Measurements from ENCODE around the gene ATXN2.
A peak's percentile ranks its signal among the peaks of the same experiment; 100 is the strongest.
"Not testable (repeated sequence)": the region's sequence is repeated elsewhere in the genome, so short reads cannot be mapped to it uniquely, and the experiment has no call there.

The ATXN2 gene

DNA sequence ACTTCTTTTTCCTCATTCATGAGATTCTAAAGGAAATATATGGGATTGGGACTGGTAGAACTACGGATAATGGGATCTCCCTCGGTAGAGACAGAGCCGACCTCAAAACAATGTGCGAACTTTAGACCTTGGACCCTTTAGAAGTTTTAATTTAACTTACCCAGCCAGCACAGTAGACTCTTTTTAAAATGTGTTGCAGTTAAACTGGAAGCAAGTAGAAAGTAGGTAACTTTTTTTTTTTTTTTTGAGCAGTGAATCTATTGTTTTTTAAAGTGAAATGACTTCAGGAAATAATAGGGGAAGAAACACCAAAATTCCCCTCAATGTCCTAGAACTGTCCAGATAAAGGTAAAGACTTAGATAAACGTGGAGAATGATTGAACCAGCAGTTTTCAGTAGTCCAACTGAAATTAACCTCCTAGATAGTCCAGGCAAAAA lies 1.1 kb upstream of the ATXN2 start:
- DNase-seq = no peak

DNA sequence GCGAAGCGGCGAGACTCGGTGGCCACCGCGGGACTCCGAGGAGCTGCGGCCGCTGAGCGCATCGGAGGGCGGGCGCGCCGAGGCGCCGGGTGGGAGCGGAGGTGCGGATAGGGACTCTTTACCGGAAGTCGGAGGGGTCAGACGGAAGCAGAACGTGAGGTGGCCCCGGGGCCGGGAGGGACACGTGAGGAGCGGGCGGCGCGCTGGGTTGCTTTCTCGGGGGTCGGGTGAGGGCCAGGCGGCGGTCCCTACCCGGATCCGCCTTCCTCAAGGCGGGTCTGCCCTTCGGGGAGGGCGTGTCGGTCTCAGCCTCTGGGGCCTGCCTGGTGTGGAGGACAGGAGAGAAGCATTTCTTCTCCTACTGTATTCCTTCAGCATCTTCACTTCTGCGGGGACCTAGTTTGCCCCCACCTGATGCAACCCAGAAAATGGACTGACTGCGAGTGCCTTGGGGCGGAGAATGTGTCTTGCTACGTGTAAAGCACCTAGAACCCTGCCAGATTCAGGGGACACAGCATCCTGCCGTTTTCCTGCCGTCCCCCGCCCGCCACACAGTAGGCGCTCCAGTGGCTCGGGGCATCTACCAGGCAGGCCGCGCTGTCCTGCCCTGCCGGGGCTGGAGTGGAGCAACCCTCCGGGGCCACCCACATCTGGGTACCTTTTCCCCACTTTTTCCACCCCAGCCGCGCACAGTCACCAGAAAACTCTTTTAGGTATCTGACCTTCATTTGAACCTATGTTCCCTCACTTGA lies 514 bp upstream of the ATXN2 start:
- DNase-seq = peak; percentile 95

DNA sequence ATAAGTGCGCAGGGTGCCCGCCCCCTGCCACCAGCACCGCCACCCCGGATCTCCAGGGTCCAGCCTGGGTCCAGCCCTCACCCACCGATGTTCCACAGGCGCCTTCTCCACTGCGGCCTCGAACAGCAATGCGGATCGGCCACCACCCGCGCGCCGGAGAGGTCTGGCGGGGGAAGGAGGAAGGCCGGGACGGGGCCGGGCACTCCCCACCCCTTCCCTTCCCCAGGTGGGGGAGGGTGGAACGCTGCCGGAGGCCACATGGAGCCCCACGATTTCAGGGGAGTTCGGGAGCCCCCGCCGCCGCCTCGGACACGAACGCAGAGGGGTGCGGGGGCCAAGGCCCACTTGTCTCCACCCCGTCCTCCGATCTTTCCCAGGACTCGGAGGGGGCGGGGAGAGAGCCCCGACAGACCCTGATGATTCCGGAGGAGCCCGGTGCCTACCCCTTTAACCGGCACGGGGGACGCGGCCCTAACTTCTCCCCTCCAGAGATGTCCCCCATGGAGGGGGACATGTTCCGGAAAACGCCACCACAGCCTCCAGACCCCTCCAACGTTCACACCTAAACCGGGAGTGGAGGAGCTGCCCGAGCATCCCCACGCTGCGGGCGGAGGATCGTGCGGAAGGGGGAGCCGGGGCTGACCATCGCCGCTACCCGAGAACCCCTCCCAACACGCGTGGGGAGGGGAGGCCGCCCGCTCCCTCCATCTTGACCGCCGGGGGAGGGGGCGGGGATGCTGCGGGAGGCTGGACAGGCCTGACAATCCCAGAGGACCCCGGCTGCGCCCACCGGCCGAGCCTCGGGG lies 1.1 kb downstream of the ATXN2 start:
- peak; percentile 75 for DNase-seq

GRCh38 chr12:111596985-111597830 lies 1.9 kb downstream of the ATXN2 start:
- peak; percentile 51 for DNase-seq

DNA sequence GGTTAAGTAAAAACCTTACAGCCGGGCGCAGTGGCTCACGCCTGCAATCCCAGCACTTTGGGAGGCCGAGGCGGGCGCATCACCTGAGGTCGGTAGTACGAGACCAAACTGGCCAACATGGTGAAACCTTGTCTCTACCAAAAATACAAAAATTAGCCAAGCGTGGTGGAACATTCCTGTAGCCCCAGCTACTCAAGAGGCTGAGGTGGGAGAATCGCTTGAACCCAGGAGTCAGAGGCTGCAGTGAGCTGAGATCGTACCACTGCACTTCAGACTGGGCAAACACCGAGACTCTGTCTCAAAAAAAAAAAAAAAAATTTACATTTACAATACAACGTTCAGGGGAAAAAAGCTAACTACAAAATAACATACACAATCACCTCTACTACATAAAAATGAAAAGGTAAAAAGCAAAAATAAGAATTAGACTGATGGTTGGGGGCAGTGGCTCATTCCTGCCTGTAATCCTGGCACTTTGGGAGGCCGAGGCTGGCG lies 3.7 kb downstream of the ATXN2 start:
- not testable (repeated sequence) for DNase-seq

DNA sequence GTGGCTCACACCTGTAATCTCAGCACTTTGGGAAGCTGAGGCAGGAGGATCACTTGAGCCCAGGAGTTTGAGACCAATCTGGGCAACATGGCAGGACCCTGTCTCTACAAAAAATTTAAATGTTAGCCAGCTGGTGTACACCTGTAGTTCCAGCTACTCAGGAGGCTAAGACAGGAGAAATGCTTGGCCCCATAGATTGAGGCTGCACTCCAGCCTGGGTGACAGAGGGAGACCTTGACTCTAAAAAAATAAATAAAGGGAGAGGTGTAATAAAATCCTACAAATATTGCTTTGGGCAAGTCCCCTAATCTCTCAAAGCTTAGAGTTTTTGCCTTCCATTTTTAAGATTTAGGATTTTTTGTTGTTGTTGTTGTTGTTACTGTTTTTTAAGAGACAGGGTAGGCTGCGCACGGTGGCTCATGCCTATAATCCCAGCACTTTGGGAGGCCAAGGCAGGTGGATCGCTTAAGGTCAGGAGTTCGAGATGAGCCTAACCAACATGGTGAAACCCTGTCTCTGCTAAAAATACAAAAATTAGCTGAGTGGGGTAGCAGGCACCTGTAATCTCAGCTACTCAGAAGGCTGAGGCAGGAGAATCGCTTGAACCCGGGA lies 7.6 kb downstream of the ATXN2 start:
- not testable (repeated sequence) for DNase-seq

GRCh38 chr12:111590552-111590951 lies 8.6 kb downstream of the ATXN2 start:
- DNase-seq = no peak

DNA sequence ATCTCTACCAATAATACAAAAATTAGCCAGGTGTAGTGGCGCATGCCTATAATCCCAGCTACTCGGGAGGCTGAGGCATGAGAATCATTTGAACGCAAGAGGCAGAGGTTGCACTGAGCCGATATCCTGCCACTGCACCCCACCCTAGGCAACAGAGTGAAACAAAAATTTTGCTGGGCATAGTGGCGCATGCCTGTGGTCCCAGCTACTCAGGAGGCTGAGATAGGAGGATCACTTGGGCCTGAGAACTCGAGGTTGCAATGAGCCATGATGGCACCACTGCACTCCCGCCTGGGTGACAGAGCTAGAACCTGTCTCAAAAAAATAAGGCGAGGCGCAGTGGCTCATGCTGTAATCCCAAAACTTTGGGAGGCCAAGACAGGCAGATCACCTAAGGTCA lies 9.5 kb downstream of the ATXN2 start:
- no peak for DNase-seq

- no peak for DNase-seq
These were observed 11.1 kb downstream of the ATXN2 start for GRCh38 chr12:111588010-111588409.

DNA sequence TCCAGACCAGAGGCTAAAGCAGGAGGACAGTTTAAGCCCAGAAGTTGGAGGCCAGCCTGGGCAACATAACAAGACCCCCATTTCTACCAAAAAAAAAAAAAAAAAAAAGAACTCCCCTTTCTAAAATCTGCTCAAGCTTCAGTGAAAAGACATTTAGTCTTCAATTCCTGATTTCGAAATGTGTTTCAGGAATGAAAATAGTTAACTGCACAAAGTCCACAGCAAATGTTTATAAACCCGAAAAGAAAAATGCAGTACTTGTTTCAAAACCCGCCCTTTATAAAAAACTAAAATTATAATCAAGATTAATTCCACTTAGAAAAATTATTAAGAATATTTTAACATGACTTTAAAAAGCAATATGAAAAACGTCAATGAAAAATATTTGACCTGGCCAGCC lies 12.1 kb downstream of the ATXN2 start:
- no peak for DNase-seq

GRCh38 chr12:111585690-111586089 lies 13.4 kb downstream of the ATXN2 start:
- DNase-seq = no peak

- DNase-seq = no peak
These were observed 14.2 kb downstream of the ATXN2 start for GRCh38 chr12:111584959-111585358.

DNA sequence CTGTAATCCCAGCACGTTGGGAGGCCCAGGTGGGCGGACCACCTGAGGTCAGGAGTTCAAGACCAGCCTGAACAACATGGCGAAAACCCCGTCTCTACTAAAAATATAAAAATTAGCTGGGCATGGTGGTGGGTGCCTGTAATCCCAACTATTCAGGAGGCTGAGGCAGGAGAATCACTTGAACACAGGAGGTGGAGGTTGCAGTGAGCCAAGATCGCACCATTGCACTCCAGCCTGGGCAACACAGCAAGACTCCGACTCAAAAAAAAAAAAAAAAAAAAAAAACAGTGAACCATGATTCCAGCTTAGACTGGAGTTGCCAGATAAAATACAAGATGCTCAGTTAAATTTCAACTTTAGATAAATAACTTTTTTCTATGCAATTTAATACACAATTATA lies 15.6 kb downstream of the ATXN2 start:
- DNase-seq = not testable (repeated sequence)

- no peak for DNase-seq
These were observed 16.9 kb downstream of the ATXN2 start for GRCh38 chr12:111582133-111582747.

DNA sequence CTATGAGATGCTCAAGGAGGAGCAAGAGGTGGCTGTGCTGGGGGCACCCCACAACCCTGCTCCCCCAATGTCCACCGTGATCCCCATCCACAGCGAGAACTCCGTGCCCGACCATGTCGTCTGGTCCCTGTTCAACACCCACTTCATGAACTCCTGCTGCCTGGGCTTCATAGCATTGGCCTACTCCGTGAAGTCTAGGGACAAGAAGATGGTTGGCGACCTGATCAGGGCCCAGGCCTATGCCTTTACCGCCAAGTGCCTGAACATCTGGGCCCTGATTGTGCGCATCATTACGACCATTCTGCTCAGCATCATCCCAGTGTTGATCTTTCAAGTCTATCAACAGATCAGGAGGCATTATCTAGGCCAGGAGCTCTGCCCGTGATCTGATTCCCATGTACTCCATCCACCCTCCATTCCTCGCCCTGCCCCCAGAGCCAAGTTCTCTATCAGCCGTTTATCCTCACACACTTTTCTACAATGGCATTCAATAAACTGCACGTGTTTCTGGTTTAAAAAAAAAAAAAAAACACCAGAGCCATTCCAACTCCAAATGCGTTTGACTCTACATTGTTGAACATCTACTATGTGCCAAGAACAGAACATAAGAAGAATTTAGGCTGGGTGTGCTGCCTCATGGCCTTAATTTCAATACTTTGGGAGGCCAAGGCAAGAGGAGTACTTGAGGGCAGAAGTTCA lies 17.5 kb downstream of the ATXN2 start:
- DNase-seq = no peak

DNA sequence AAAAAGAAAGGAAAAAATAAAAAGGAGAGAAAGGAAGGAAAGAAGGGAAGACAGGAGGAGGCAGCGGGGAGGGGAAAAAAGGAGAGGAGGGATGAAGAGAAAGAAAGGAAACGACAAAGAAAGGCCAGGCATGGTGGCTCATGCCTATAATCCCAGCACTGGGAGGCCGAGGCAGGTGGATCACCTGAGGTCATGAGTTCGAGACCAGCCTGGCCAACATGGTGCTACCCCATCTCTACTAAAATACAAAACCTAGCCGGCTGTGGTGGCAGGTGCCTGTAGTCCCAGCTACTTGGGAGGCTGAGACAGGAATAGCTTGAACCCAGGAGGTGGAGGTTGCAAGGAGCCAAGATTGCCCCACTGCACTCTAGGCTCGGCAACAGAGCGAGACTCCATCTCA lies 18.4 kb downstream of the ATXN2 start:
- DNase-seq = no peak

DNA sequence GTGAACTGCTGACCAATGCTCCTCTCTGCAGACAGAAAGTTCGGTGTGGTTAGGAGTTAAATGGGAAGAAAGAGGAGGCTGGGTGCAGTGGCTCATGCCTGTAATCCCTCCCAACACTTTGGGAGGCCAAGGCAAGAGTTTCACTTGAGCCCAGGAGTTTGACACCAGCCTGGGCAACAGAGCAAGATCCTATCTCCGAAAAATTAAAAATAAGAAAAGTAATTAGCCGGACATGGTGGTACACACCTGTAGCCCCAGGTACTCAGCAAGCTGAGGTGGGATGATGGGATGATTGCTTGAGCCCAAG lies 19.0 kb downstream of the ATXN2 start:
- DNase-seq = no peak

GRCh38 chr12:111578971-111579340 lies 20.2 kb downstream of the ATXN2 start:
- DNase-seq = no peak

DNA sequence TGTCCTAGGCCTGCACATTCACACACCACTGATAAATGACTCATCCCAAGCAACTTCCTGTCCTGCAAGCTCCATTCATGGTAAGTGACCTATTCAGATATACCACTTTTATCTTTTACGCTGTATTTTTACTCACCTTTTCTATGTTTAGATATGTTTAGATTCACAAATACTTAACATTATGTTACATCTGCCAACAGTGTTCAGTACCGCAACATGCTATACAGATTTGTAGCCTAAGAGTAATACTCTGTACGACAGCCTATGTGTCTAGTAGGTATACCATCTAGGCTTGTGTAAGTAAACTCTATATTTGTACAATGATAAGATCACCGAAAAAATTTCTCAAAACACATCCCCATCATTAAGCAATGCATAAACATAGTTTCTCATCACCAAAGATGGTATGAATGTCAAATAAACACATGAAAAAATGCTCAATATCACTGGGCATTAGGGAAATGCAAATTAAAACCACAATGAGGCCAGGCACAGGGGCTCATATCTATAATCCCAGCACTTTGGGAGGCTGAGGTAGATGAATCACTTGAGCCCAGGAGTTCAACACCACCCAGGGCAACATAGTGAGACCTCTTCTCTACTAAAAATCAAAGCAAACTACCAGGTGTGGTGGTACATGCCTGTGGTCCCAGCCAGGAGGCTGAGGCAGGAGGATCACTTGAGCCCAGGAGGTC lies 20.7 kb downstream of the ATXN2 start:
- no peak for DNase-seq

- DNase-seq = no peak
These were observed 24.2 kb downstream of the ATXN2 start for GRCh38 chr12:111574797-111575443.

- no peak for DNase-seq
These were observed 25.6 kb downstream of the ATXN2 start for GRCh38 chr12:111573476-111573875.
